Upper lobe of left lung (tissue), 4 donors: Measurements from ENCODE around the gene TTC34.

ENCODE experiments used
- POLR2AphosphoS5 ChIP-seq, 2 donors: sonication (generic); formaldehyde crosslinking; IDR thresholded peaks; one replicate each; pipeline ENCODE4 v1.5.1; 2017; ENCODE audit warnings: antibody characterized with exemption in 2 of 2
- TF ChIP-seq, protein P1 (sequence below), 6 experiments: fragments of 450-650 bp in 4 of 6; fragments of 200-600 bp in 2 of 6; sonication (generic) in 2 of 6; IDR thresholded peaks; one replicate each; pipeline ENCODE4 v1.5.1; 2016 to 2019; ENCODE audit warnings: antibody characterized with exemption in 6 of 6

GRCh38 chr1:2639203-2639602, 162.3 kb downstream of the TTC34 start:
- TF ChIP-seq, protein P1, sequence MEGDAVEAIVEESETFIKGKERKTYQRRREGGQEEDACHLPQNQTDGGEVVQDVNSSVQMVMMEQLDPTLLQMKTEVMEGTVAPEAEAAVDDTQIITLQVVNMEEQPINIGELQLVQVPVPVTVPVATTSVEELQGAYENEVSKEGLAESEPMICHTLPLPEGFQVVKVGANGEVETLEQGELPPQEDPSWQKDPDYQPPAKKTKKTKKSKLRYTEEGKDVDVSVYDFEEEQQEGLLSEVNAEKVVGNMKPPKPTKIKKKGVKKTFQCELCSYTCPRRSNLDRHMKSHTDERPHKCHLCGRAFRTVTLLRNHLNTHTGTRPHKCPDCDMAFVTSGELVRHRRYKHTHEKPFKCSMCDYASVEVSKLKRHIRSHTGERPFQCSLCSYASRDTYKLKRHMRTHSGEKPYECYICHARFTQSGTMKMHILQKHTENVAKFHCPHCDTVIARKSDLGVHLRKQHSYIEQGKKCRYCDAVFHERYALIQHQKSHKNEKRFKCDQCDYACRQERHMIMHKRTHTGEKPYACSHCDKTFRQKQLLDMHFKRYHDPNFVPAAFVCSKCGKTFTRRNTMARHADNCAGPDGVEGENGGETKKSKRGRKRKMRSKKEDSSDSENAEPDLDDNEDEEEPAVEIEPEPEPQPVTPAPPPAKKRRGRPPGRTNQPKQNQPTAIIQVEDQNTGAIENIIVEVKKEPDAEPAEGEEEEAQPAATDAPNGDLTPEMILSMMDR (IDR thresholded peaks at IDR 0.05) = no peak
- no peak for TF ChIP-seq POLR2AphosphoS5 (IDR thresholded peaks at IDR 0.05)
